Activated naive CD8-positive, alpha-beta T cell treated with anti-CD3 and anti-CD28 coated beads, Interleukin-2, amount 50 U/mL, for 24 hours (primary cell): Measurements from ENCODE around the gene GPANK1.

Source experiments
- ATAC-seq: fragments of 150-1000 bp; cut with Tn5 transposase; one replicate; pipeline ENCODE4 v1.10.0; 2021
- DNase-seq: peaks from one replicate; pipeline ENCODE4 v3.0.0; 2021
- H3K27ac Mint-ChIP-seq: one replicate; pipeline ENCODE4 v1.8.0; 2021; ENCODE audit warnings: mild to moderate bottlenecking, mixed read lengths
- H3K27me3 Mint-ChIP-seq: one replicate; pipeline ENCODE4 v1.8.0; 2021; ENCODE audit warnings: mixed read lengths
- H3K36me3 Mint-ChIP-seq: one replicate; pipeline ENCODE4 v1.8.0; 2021; ENCODE audit warnings: low read depth, mixed read lengths
- H3K4me1 Mint-ChIP-seq: one replicate; pipeline ENCODE4 v1.8.0; 2021; ENCODE audit warnings: mixed read lengths
- H3K4me3 Mint-ChIP-seq: one replicate; pipeline ENCODE4 v1.8.0; 2021; ENCODE audit warnings: mild to moderate bottlenecking, moderate library complexity, mixed read lengths
- H3K9me3 Mint-ChIP-seq: one replicate; pipeline ENCODE4 v1.8.0; 2021; ENCODE audit warnings: mixed read lengths

Gene GPANK1

GRCh38 chr6:31701666-31702404, 37.0 kb upstream of the GPANK1 start:
- peak overlapping the region; percentile 98 for H3K4me3 Mint-ChIP-seq
- peaks cover 11% of the 10 kb centered on the region for H3K36me3 Mint-ChIP-seq
- H3K27ac Mint-ChIP-seq: peak overlapping the region; percentile 93
- DNase-seq (no peak), ATAC-seq (no peak)
- no peaks in the 10 kb centered on the region for H3K27me3 Mint-ChIP-seq
- H3K9me3 Mint-ChIP-seq: no peaks in the 10 kb centered on the region
- H3K4me1 Mint-ChIP-seq: peaks cover 34% of the 10 kb centered on the region

DNA sequence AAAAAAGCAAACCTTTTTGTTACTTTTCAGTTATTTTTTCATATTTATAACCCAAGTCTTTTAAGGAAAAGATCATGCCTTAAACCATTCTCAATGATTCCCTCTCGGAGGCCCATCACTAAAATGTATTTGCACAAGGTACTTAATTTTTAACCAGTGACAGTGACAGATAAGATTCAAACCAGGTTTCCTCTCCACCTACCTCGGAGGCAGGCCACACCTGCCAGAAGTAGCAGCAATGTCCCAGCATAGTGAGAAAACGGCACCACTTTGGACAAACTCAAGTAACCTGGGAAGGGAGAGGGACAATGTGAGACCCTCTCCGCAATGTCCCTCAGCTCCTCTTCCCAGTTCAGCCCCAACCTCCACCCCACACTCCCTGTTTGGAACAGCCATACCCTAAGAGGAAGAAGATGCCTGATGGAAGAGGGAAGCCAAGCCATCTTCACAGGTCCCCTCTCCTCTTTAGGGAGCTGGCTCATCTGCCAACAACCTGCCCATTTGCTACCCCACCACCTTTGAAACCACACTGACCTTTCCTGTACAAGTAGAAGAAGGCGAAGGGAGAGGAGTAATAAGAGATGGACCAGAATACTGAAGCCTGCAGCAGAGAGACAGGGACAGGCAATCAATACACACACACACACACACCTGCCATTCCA, 36.1 kb upstream of the GPANK1 start:
- peak overlapping the region; percentile 98 for H3K4me3 Mint-ChIP-seq

GRCh38 chr6:31697555-31697954, 32.8 kb upstream of the GPANK1 start:
- ATAC-seq (peak; percentile 18), DNase-seq (no peak)
- no peaks in the 10 kb centered on the region for H3K27me3 Mint-ChIP-seq
- peaks cover 22% of the 10 kb centered on the region for H3K36me3 Mint-ChIP-seq
- H3K4me1 Mint-ChIP-seq: peaks cover 27% of the 10 kb centered on the region
- peak overlapping the region; percentile 53 for H3K27ac Mint-ChIP-seq
- H3K9me3 Mint-ChIP-seq: no peaks in the 10 kb centered on the region
- no peak overlapping the region for H3K4me3 Mint-ChIP-seq

More for the DNA sequence above, 36.1 kb upstream of the GPANK1 start:
- no peak for DNase-seq
- Mint-ChIP-seq H3K27ac (peak overlapping the region; percentile 14), H3K4me1 (peaks cover 34% of the 10 kb centered on the region), H3K27me3 (no peaks in the 10 kb centered on the region), H3K36me3 (peaks cover 15% of the 10 kb centered on the region), H3K9me3 (no peaks in the 10 kb centered on the region)
- no peak for ATAC-seq

- ATAC-seq (no peak), DNase-seq (no peak)
- Mint-ChIP-seq H3K9me3 (no peaks in the 10 kb centered on the region), H3K4me1 (peaks cover 18% of the 10 kb centered on the region), H3K36me3 (peaks cover 21% of the 10 kb centered on the region), H3K27ac (no peak overlapping the region), H3K27me3 (no peaks in the 10 kb centered on the region), H3K4me3 (no peak overlapping the region)
These were observed 28.7 kb upstream of the GPANK1 start for GRCh38 chr6:31693535-31693934.

- ATAC-seq (no peak), DNase-seq (no peak)
- Mint-ChIP-seq H3K4me3 (no peak overlapping the region), H3K27ac (no peak overlapping the region), H3K4me1 (peaks cover 16% of the 10 kb centered on the region), H3K27me3 (no peaks in the 10 kb centered on the region), H3K9me3 (no peaks in the 10 kb centered on the region), H3K36me3 (peaks cover 20% of the 10 kb centered on the region)
These were observed 28.1 kb upstream of the GPANK1 start for GRCh38 chr6:31692886-31693285.

- peaks cover 11% of the 10 kb centered on the region for H3K4me1 Mint-ChIP-seq
- H3K9me3 Mint-ChIP-seq: no peaks in the 10 kb centered on the region
- peaks cover 20% of the 10 kb centered on the region for H3K36me3 Mint-ChIP-seq
- no peak overlapping the region for H3K4me3 Mint-ChIP-seq
- no peaks in the 10 kb centered on the region for H3K27me3 Mint-ChIP-seq
- ATAC-seq (no peak), DNase-seq (no peak)
- H3K27ac Mint-ChIP-seq: no peak overlapping the region
These were observed 27.6 kb upstream of the GPANK1 start for GRCh38 chr6:31692353-31692752.

GRCh38 chr6:31691564-31692108, 26.8 kb upstream of the GPANK1 start:
- no peak for DNase-seq
- peaks cover 10% of the 10 kb centered on the region for H3K4me1 Mint-ChIP-seq
- peaks cover 19% of the 10 kb centered on the region for H3K36me3 Mint-ChIP-seq
- H3K9me3 Mint-ChIP-seq: no peaks in the 10 kb centered on the region
- no peaks in the 10 kb centered on the region for H3K27me3 Mint-ChIP-seq
- no peak for ATAC-seq
- H3K27ac Mint-ChIP-seq: no peak overlapping the region
- H3K4me3 Mint-ChIP-seq: no peak overlapping the region

DNA sequence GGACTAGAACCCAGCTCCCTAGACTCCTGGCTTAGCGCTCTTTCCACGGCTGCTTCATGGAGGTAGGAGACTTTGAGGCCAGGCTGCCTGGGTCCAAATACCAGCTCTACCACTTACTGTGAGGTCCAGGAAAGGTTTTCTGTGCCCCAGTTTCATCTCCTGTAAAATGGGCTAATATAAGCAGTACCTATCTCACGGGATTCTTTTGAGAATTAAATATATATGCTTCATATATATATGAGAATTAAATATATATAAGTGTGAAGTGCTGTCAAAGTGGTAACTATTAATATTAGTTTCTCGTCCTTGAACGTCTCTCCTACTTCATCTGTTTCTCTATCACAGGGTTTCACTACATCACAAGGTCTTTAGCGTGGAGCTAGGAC, 26.3 kb upstream of the GPANK1 start:
- H3K4me1 Mint-ChIP-seq: peaks cover 10% of the 10 kb centered on the region
- peaks cover 18% of the 10 kb centered on the region for H3K36me3 Mint-ChIP-seq
- ATAC-seq (no peak), DNase-seq (no peak)
- no peaks in the 10 kb centered on the region for H3K9me3 Mint-ChIP-seq
- no peaks in the 10 kb centered on the region for H3K27me3 Mint-ChIP-seq
- no peak overlapping the region for H3K27ac Mint-ChIP-seq
- no peak overlapping the region for H3K4me3 Mint-ChIP-seq

DNA sequence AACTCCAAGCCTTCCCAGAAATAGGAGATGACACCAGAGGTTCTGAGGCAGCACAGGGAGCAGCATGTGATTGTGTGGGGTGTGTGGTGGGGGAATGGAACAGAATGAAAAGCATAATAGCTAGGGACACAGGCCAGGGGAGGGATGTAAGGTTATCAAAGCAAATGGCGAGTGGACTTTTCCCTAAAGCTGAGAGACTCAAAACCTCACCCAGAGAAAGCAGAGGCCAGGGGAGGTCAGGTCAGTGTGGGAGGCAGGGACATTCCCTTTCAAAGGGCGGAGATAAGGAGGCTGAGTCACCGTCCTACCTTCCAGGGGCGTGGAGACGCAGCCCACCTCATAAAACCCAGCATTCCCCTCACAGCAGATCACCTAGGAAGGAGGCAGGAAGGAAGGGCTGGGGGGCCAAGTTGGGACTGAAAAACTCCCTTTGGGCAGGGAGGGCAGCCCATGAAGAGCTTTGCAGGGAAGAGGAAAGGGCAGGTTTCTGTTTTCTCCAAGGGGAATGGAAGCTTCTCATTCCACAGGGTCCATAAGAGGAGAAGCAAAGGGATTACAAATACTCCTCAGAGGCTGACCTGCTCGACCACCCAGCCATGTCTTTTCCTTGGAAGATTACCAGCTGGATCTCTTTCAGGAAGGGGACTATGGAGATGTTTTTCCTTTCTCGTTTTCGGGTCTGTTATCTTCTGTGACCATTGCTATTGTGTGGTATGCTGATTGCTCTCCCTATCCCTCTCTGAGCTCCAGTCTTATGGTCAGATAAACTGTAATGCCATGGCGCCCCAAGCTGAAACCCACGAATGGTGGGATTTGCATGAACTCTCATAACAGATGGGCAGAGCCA, 25.7 kb upstream of the GPANK1 start:
- ATAC-seq (peak; percentile 44), DNase-seq (no peak)
- H3K27me3 Mint-ChIP-seq: no peaks in the 10 kb centered on the region
- H3K4me1 Mint-ChIP-seq: peaks cover 10% of the 10 kb centered on the region
- no peak overlapping the region for H3K4me3 Mint-ChIP-seq
- H3K9me3 Mint-ChIP-seq: no peaks in the 10 kb centered on the region
- peak overlapping the region; percentile 59 for H3K27ac Mint-ChIP-seq
- H3K36me3 Mint-ChIP-seq: peaks cover 15% of the 10 kb centered on the region

- no peaks in the 10 kb centered on the region for H3K27me3 Mint-ChIP-seq
- peaks cover 11% of the 10 kb centered on the region for H3K36me3 Mint-ChIP-seq
- ATAC-seq (no peak), DNase-seq (no peak)
- H3K27ac Mint-ChIP-seq: peak overlapping the region; percentile 59
- peaks cover 10% of the 10 kb centered on the region for H3K4me1 Mint-ChIP-seq
- H3K9me3 Mint-ChIP-seq: no peaks in the 10 kb centered on the region
- no peak overlapping the region for H3K4me3 Mint-ChIP-seq
These were observed 24.7 kb upstream of the GPANK1 start for GRCh38 chr6:31689249-31690110.

DNA sequence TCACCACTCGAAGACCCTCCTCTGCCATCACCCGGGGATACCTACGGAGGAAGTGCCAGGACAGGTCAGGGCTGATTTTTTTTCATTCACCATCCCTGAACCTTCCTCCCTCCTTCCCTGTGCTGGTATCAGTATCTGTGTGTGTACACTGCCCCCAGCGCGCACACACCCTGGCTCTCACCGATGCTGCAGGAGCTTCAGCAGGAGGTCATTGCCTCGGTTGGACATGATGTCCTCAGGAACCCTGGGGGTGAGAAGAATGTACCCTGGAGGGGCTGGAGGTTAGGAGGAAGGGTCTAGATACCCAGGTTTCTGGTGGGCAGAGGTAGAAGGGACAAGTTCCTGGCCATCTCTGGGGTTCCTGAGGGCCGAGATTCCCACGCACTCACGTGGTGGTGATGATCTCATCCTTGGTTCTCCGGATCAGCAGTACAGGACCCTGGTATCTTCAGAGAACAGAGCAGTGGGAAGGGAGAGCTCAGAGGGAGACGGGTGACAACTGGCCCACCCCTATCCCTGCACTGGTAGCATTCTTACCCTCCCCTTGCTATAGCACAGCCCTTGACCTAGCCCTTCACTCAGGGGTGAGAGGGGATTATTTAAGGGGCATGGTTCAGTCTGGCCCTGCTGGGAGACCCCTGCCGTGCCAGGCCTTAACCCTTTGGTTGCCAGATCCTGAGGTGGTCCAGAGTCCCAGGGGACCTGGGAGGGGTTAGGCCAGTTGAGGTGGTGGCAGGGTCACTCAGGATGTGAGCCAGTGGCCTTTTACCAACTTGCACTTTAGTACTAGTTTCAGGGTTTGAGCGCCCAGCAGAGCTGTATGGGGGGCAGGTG, 23.3 kb upstream of the GPANK1 start:
- no peak overlapping the region for H3K27ac Mint-ChIP-seq
- H3K36me3 Mint-ChIP-seq: peaks cover 11% of the 10 kb centered on the region
- H3K9me3 Mint-ChIP-seq: no peaks in the 10 kb centered on the region
- H3K4me1 Mint-ChIP-seq: peaks cover 10% of the 10 kb centered on the region
- DNase-seq (no peak), ATAC-seq (no peak)
- H3K27me3 Mint-ChIP-seq: no peaks in the 10 kb centered on the region
- H3K4me3 Mint-ChIP-seq: no peak overlapping the region

DNA sequence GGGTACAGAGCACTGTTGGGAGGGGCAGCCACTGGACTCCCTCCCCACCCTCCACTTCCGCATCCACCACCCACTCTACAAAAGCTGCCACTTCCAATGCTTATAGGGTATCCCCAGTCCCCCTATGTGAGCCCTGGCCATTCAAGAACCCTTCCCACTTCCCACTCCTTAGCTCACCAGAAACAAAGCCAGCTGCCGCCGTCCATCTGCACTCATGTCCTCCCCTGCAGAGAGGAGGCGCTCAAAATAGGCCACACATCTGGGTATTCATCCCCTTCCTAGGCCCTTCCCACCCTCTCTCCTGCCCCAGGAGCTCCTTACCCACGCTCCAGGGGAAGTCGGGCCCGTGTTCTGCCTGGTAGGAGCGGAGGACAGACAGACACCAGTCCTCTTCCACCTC, 22.5 kb upstream of the GPANK1 start:
- ATAC-seq (no peak), DNase-seq (no peak)
- H3K36me3 Mint-ChIP-seq: peaks cover 11% of the 10 kb centered on the region
- no peaks in the 10 kb centered on the region for H3K9me3 Mint-ChIP-seq
- H3K4me3 Mint-ChIP-seq: no peak overlapping the region
- H3K4me1 Mint-ChIP-seq: peaks cover 10% of the 10 kb centered on the region
- H3K27ac Mint-ChIP-seq: no peak overlapping the region
- H3K27me3 Mint-ChIP-seq: no peaks in the 10 kb centered on the region

DNA sequence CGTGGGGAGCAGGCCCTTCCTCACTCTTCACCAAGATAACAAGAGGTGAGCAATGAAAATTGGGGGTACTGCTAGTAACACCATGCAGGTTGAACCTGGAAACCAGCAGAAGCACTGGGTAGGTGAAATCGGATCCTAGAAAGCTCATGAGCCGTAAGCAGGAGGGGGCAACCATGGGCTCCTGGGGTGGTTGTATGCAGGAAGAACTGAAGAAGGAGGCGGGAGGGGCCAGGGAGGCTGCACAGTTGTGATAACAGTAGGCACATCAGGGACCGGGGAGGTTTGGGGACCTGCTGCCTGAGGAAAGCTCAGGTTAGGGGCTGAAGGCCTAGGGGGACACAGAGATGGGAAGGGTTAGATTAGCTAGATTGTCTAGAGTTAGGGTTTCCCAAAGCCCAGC, 21.7 kb upstream of the GPANK1 start:
- Mint-ChIP-seq H3K4me3 (no peak overlapping the region), H3K27ac (peak overlapping the region; percentile 2), H3K27me3 (no peaks in the 10 kb centered on the region), H3K9me3 (no peaks in the 10 kb centered on the region), H3K4me1 (peaks cover 15% of the 10 kb centered on the region), H3K36me3 (peaks cover 11% of the 10 kb centered on the region)
- DNase-seq: no peak
- ATAC-seq: no peak
